DND-41 (cell line): ENCODE results near the gene CNTNAP5.

Source experiments
- EZH2 ChIP-seq: IDR thresholded peaks from 3 replicates; pipeline ENCODE4 v1.6.1; 2012; ENCODE audit warnings: borderline replicate concordance, low read depth, mild to moderate bottlenecking, moderate library complexity, low read length, inconsistent platforms; ENCODE audit not compliant: severe bottlenecking
- TF ChIP-seq, protein P1 (sequence below): IDR thresholded peaks from 2 replicates; pipeline ENCODE4 v1.5.1; 2012; ENCODE audit warnings: borderline replicate concordance, low read length, moderate library complexity, mild to moderate bottlenecking; ENCODE audit not compliant: poor library complexity, severe bottlenecking; ENCODE audit errors: extremely low read depth

DNA sequence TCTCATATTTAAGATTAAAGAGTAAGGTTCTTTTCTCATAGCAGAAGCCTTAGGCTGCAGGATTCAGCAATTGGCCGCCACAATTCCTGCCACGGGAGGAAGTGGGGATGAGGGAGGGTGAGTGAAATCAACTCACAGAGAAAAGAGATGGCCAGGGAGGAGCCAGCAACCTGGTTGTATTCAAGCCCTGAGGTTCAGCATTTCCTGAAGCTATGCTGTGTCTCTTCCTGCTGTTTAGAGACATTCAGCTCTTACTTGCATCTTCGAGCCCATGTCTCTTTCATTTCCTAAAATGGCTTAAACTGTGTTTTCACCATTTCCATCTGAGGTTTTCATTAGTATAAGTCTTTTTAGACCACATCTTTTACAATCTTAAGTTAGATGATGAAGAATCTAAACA, 522.6 kb downstream of the CNTNAP5 start:
- no peak for TF ChIP-seq EZH2
- TF ChIP-seq, protein P1, sequence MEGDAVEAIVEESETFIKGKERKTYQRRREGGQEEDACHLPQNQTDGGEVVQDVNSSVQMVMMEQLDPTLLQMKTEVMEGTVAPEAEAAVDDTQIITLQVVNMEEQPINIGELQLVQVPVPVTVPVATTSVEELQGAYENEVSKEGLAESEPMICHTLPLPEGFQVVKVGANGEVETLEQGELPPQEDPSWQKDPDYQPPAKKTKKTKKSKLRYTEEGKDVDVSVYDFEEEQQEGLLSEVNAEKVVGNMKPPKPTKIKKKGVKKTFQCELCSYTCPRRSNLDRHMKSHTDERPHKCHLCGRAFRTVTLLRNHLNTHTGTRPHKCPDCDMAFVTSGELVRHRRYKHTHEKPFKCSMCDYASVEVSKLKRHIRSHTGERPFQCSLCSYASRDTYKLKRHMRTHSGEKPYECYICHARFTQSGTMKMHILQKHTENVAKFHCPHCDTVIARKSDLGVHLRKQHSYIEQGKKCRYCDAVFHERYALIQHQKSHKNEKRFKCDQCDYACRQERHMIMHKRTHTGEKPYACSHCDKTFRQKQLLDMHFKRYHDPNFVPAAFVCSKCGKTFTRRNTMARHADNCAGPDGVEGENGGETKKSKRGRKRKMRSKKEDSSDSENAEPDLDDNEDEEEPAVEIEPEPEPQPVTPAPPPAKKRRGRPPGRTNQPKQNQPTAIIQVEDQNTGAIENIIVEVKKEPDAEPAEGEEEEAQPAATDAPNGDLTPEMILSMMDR, result no peak
